ENCODE results near the gene PEBP1.

PEBP1 gene

GRCh38 chr12:118193958-118194357 is 58.0 kb downstream of the PEBP1 start:
- no peak for DNase-seq (ENCODE audit: low read depth in 2 of 2)

All from stimulated activated CD4-positive, alpha-beta T cell treated with anti-CD3 and anti-CD28 coated beads, Interleukin-1b, Interleukin-23, amount 100 ng/mL, for 4 hours (primary cell).